ENCODE measurements around the gene ARRB1. TPM values are rescaled to one million over a fixed set of nuclear protein-coding genes. Genes with fewer than 3 reads are reported as not detected.

ARRB1 gene
- total RNA-seq, 1 experiment from 2014 or later: 24.2 TPM

GRCh38 chr11:75394085-75394840 lies 42.8 kb upstream of the ARRB1 start:
- intact Hi-C loops (cut with micrococcal nuclease): no loop called here

More at GRCh38 chr11:75394085-75394840, 42.8 kb upstream of the ARRB1 start:
- DNase-seq (ENCODE audit: low read depth, low spot score) (no peak), ATAC-seq (no peak)
- Histone ChIP-seq H3K9ac (ENCODE audit: low read length) (no peak overlapping the region), H3K79me2 (ENCODE audit: insufficient read depth, low read length) (peaks cover under 1% of the 10 kb centered on the region), H3K27ac (ENCODE audit: low read depth, low read length) (no peak overlapping the region), H3K9me3 (ENCODE audit: control insufficient read depth in 1 of 2, insufficient read depth in 1 of 2, low read depth in 1 of 2, low read length in 2 of 2) (no peaks in the 10 kb centered on the region), H3K27me3 (ENCODE audit: insufficient read depth, low read length) (no peaks in the 10 kb centered on the region), H3K4me3 (replicated peaks in 1 of 2; ENCODE audit: low read depth in 1 of 2, low read length in 2 of 2) (no peak overlapping the region), H2AFZ (ENCODE audit: low read depth, low read length, poor library complexity, severe bottlenecking) (no peak overlapping the region), H3K4me1 (ENCODE audit: control insufficient read depth in 1 of 2, insufficient read depth in 2 of 2, low read length in 2 of 2) (0 out of 4 replicates have a peak, but pooled peaks cover 0 to 7% of the 10 kb centered on the region in 2 experiments), H3K4me2 (ENCODE audit: low read length) (no peak overlapping the region), H3K9me2 (ENCODE audit: insufficient read depth) (no peaks in the 10 kb centered on the region), H4K20me1 (ENCODE audit: insufficient read depth) (no peaks in the 10 kb centered on the region), H3K36me3 (ENCODE audit: control insufficient read depth in 1 of 2, insufficient read depth in 2 of 2, low read length in 2 of 2) (no peaks in the 10 kb centered on the region)
- CTCF ChIA-PET: interaction anchor here (1.6 kb wide), 1 partner anchor 31 kb away, joined by 3 read pairs; no protein-coding TSS in a partner anchor
- TF ChIP-seq POLR2AphosphoS5 (IDR thresholded peaks at IDR 0.05; ENCODE audit: low read depth, low read length): no peak
- no peak for TF ChIP-seq POLR2A (IDR thresholded peaks at IDR 0.05; ENCODE audit: borderline replicate concordance, extremely low read depth, insufficient read depth, insufficient read length)
- TF ChIP-seq ZFX (IDR thresholded peaks at IDR 0.05): no peak
- TF ChIP-seq SRF (IDR thresholded peaks at IDR 0.05; ENCODE audit: low read depth): no peak
- TF ChIP-seq, protein P1, sequence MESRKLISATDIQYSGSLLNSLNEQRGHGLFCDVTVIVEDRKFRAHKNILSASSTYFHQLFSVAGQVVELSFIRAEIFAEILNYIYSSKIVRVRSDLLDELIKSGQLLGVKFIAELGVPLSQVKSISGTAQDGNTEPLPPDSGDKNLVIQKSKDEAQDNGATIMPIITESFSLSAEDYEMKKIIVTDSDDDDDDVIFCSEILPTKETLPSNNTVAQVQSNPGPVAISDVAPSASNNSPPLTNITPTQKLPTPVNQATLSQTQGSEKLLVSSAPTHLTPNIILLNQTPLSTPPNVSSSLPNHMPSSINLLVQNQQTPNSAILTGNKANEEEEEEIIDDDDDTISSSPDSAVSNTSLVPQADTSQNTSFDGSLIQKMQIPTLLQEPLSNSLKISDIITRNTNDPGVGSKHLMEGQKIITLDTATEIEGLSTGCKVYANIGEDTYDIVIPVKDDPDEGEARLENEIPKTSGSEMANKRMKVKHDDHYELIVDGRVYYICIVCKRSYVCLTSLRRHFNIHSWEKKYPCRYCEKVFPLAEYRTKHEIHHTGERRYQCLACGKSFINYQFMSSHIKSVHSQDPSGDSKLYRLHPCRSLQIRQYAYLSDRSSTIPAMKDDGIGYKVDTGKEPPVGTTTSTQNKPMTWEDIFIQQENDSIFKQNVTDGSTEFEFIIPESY (IDR thresholded peaks at IDR 0.05; ENCODE audit: extremely low read depth, insufficient replicate concordance, low read length): no peak
- no peak for TF ChIP-seq ZNF274 (IDR thresholded peaks at IDR 0.05; ENCODE audit: low read depth, low read length)
- no peak for TF ChIP-seq ELF1 (IDR thresholded peaks at IDR 0.05; ENCODE audit: borderline replicate concordance, low read depth)
- no peak for TF ChIP-seq SP1 (IDR thresholded peaks at IDR 0.05; ENCODE audit: low read depth)
- no peak for TF ChIP-seq CEBPB (IDR thresholded peaks at IDR 0.05; ENCODE audit: low read depth)
- no peak for TF ChIP-seq EZH2phosphoT487 (IDR thresholded peaks at IDR 0.05; ENCODE audit: borderline replicate concordance)
- TF ChIP-seq CTCF (IDR thresholded peaks at IDR 0.05 in 2 of 3, conservative IDR thresholded peaks at IDR 0.05 in 1 of 3; ENCODE audit: borderline replicate concordance in 1 of 3, insufficient read depth in 1 of 3, low read depth in 2 of 3, low read length in 2 of 3): no peak
- TF ChIP-seq RAD21 (IDR thresholded peaks at IDR 0.05; ENCODE audit: low read depth): no peak
- no peak for TF ChIP-seq FOSL1 (IDR thresholded peaks at IDR 0.05; ENCODE audit: low read depth)
- no peak for TF ChIP-seq TCF7L2 (IDR thresholded peaks at IDR 0.05; ENCODE audit: borderline replicate concordance, extremely low read depth, insufficient read depth, insufficient read length)
- no peak for TF ChIP-seq YY1 (IDR thresholded peaks at IDR 0.05; ENCODE audit: extremely low read depth, insufficient replicate concordance, low read depth, low read length)
- no peak for TF ChIP-seq CBX3 (IDR thresholded peaks at IDR 0.05; ENCODE audit: low read depth)
- TF ChIP-seq EZH2 (IDR thresholded peaks at IDR 0.05): no peak
- no peak for TF ChIP-seq EGR1 (IDR thresholded peaks at IDR 0.05; ENCODE audit: low read depth)
- no peak for TF ChIP-seq MAX (IDR thresholded peaks at IDR 0.05)
- POLR2A ChIA-PET: interaction anchor here (0.6 kb wide), 1 partner anchor 139 kb away, joined by 3 read pairs; no protein-coding TSS in a partner anchor
- no TSS peak for BruUV-seq (replicated peaks)
- RAD21 ChIA-PET (ENCODE audit: low non-redundant PET in 1 of 2, low total read pairs in 2 of 2, uncharacterized antibody in 2 of 2, unreplicated experiment in 2 of 2): no interaction called here
